Measurements from ENCODE around the gene INTS14.
"Not testable (repeated sequence)": the region's sequence is repeated elsewhere in the genome, so short reads cannot be mapped to it uniquely, and the experiment has no call there.

The INTS14 gene

DNA sequence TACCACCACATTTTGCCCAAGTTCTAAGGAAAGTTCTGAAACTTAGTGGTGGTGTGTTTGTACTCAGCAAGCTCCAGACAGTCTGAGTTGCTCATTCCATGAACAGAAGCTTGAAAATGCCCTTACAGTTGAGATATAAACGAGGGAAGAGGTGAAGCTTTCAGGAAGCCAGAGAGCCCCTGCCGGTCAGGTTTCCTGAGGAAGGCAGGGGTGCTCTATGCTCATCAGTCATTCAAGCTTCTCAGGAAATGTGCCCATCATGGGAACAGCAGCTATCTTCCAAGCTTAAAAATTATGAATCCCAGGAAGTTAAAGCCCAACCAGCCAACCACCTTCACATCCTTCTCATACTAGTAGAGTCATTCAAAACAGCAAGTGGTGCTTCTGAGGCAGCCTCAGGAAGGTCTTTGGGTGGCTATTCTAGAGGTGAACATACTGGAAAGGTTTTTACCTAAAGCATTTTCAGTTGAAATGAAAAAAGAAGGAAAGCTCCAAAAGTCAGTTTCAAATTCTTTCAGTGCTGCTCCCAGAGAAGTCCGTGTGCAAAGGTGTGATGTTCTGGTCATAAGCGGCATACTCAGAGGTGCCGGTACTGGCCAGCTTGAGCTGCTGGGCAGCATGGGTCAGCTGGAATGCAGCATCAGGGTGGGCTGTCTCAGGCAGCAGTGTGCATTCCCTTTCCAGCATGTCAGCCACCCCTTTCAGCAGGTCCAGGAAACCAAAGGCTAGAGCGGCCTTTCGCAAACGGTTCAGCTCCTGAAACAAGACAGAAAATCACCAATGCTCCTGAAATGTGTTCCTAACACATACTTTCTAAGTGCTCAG is 31.8 kb downstream of the INTS14 start:
- DNase-seq (ENCODE audit: low read depth) = no peak

DNA sequence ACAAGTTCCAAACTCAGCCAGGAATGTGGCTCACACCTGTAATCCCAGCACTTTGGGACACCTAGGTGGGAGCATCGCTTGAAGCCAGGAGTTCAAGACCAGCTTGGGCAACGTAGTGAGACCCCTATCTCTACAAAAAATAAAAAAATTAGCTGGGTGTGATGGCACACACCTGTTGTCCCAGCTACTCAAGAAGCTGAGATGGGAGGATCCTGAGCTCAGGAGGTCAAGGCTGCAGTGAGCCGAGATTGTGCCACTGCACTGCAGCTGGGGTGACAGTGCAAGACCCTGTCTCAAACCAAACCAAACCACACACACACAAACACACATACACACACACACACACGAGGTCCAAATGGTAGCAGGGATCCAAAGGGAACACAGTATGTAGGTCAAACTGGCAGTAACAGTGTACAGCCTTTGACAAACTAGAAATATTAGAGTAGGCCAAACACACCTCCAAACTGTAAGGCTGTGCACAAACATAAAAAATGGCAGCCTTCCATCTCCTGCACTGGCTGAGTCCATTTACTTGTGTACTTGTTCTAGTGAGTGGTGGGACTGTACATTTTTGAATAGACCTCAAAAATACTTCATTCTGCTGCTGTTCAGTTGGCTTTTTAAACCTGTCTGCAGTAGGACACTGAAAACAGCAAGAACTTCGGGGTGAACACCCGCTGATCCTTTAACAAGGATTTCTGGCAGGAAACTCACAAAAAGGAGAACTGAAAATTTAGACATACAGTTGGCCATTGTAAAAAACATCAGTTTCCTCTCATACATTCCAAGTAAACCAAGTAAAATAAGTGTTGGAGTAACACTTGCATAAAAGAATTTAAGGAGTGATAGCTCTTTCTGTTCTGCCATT is 33.6 kb downstream of the INTS14 start:
- DNase-seq (ENCODE audit: low read depth) = no peak

DNA sequence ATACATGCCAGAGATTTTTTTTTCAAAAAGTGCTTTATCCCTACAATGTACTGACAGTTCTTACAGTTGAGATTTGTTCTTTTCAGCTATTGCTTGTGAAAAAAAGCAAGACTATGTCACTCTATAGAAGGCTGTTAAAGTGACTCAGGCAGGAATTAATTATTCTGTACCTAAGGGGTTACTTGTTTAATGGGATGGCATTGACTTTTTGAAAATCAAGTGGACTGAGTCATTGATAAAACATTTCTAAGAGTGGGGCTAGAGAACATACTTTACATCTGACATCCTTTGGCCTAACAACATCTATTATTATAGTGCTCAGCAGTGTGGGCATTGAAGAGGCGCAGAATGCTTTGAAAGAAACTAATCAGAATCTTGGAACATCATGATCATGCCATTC is 34.3 kb downstream of the INTS14 start:
- DNase-seq (ENCODE audit: low read depth) = no peak

DNA sequence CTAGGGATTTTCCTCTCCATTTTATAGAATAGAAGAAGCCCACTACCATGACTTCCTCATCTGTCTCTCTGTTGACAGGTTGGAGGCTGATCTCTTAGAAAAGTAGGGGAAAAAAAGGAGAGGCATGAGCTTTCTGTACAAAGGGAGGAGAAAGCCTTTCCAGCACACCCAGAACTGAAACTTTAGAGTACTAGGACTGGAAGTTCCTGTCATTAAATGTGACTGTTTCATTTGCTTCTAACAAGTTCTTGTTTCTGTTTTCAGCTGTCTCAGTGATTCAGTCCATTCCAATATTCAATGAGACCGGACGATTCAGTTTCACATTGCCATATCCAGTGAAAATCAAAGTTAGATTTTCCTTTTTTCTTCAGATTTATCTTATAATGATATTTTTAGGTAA is 39.0 kb downstream of the INTS14 start:
- DNase-seq (ENCODE audit: low read depth) = no peak

DNA sequence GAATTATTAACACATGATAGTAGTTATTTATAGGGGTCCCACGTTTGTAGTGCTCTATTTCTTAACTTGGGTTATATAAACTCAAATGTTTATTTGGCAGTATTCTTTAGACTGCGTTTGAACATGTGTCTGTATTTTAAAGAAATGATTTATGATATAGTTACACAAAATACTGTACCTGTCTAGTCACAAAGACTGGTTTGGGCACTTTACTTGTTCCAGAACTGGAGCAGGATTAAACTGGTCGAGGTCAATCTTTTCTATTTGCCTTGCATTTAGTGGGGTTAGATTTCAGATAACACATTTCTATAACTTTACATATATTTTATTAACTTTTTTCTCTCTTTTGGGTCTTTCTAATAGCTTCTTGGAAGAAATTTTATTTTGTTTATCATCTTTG is 41.2 kb downstream of the INTS14 start:
- no peak for DNase-seq (ENCODE audit: low read depth)

DNA sequence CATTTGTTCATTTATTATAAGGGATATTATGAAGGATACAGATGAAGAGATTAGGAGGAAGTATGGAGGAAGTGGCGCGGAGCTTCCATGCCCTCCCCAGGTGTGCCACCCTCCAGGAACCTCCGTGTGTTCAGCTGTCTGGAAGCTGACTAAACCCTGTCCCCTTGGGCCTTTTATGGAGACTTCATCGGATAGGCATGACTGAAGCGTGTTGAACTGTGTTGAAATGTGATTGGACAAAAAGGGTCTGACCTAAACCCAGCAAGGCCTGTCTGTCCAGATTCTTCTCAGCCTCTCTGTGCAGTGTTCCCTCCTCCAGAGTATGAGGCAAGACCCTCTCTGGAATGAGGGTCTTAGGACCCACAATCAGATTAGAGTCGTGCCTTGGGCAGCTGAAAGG is 49.0 kb downstream of the INTS14 start:
- no peak for DNase-seq (ENCODE audit: low read depth)

DNA sequence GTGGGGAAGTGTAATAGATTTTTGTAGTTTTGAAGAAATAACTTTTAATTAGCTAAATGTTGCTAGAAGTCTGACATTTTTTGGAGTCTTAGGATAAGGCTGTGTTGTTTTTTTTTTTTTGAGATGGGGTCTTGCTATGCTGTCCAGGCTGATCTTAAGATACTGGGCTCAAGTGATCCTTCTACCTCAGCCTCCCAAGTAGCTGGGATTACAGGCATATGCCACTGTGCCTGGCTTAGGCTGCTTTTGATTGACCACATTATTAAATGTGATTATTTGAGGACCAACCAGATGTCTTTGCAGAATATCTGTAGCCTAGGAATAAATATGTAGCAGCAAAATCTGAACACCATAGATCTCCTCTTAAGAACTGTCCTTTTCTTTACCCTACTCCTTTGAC is 51.0 kb downstream of the INTS14 start:
- no peak for DNase-seq (ENCODE audit: low read depth)

DNA sequence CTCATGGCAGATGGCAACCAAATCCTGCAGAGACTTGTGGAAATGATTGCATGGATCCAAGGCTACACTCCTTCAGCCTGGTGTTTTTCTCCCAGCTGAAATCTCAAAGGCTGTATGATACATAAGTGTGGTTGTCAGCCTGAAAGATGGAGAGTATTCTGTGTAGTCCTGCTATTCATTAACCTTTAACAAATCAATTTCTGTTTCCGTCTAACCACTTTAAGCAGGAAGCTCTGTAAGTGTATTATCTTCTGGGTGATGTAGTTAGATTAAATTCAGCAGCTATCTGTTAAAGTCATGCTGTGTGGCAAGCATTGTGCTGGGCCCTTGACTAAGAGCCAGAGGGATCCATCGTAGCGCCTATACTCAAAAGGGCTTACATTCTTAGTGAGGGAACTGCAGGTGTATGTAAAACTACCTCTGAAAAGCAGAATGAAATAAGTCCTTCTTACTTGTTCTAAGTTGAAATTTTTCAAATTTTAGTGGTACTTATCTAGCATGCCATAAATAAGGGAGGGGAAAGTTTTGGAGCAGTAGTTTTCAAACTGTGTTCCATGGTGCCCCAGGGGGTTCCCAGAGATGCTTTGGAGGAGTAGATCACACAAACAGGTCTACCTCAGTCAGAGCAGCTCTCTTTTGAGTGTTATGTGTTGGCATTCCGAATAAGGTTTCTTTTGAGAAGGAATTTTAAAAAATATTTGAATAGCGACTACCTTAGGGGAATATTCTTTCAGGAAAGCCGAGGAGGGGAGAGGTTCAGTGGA is 51.8 kb downstream of the INTS14 start:
- DNase-seq (ENCODE audit: low read depth) = no peak

DNA sequence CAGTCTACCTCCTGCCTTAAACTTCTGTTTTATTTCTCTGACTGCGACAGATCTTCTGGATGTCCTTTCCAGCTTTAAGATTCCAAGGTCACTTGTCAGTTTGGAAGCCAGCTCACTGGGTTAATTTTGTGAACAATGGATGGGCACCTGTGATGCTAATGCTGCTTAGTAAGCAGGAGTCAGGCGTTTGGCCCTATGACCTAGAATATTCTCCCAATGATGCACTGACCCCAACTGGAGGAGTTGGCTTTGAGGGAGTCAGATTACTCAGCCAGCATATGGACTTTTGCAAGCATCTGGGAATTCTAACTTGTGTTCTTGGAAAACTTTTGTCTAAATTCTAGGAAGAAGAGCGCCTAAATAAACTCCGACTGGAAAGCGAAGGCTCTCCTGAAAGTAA is 52.6 kb downstream of the INTS14 start:
- no peak for DNase-seq (ENCODE audit: low read depth)

DNA sequence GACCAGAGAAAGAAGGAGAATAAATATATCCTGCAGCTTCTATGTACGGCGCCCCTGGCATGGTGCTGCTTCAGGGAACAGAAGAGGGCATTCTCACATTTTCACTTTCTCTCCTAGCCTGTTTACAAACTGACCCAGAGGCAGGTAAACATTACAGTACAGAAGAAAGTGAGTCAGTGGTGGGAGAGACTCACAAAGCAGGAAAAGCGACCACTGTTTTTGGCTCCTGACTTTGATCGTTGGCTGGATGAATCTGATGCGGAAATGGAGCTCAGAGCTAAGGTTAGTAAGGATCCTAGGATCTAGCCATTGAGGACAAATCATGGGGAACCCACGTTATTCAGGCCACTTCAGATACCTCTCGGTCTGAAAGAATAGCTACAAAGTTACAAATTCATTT is 54.3 kb downstream of the INTS14 start:
- DNase-seq (ENCODE audit: low read depth) = no peak

DNA sequence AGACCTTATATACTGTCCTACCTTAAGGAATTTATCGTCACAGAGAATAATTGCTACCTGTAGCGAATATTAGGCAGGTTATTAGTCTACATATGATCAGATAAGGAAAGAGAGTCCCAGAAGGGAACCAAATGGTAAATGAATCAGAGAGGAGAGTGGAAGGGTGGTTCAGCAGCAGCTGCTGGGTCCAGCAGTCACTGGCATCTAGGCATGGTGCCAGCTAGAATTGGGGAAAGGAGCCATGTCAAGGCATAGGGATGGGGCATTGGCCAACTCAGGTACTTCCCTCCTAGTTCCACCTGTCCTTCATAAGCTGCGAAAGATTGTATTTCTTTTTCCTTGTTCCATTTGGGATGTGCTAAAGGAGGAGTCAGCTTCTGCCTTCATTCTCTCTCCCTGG is 57.2 kb downstream of the INTS14 start:
- DNase-seq (ENCODE audit: low read depth) = no peak

DNA sequence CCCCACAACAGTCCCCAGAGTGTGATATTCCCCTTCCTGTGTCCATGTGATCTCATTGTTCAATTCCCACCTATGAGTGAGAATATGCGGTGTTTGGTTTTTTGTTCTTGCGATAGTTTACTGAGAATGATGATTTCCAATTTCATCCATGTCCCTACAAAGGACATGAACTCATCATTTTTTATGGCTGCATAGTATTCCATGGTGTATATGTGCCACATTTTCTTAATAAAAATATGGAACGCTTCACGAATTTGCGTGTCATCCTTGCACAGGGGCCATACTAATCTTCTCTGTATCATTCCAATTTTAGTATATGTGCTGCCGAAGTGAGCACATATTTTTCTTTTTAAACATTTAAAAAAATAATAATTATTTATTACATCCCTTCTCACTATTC is 58.1 kb downstream of the INTS14 start:
- DNase-seq (ENCODE audit: low read depth) = not testable (repeated sequence)

DNA sequence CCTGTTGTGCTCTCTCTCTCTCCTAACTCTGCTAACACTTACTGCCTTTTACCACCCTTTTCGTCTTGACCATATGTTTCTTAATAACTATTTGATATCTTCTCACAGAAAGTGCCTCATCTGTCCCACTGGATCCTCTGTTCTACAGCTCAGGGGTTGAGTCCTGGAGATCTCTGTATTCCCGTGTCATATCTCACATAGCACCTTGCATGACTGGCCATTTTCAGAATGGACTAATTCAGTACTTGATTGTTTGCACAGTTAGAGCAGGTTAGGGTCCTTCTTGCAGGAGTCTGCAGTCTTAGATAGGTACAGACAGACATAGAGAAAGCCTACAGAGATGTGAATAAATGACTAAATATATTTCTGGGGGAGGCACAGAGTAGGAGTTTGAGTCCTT is 59.7 kb downstream of the INTS14 start:
- DNase-seq (ENCODE audit: low read depth) = no peak

DNA sequence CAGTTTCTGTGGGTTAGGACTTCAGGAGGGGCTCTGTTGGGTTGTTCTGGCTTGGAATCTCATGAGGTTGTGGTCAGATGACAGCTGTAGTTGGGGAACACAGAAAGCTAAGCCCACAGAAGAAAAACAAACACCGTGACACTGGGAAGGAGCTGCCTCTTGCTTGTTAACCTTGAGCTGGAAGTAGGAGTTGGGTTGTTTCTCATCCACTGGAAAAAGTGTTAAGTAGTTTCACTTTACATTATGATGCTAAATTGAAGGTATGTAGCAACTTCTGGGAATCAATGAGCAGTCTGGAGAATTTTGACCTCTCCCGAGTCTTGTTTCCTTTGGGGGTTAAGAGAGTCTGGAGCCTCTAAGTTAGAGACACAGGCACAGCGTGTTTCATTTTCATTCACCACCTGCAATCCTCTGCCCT is 60.2 kb downstream of the INTS14 start:
- DNase-seq (ENCODE audit: low read depth) = no peak

DNA sequence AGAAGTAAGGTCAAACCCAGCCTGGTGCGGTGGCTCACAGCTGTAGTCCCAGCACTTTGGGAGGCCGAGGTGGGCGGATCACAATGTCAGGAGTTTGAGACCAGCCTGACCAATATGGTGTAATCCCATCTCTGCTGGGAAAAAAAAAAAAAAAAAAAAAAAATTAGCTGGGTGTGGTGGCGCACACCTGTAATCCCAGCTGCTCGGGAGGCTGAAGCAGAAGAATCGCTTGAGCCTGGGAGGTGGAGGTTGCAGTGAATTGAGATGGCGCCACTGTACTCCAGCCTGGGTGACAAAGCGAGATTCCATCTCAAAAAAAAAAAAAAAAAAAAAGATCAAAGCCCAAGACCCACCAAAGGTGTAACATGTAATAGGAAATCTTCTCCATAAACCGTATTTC is 61.6 kb downstream of the INTS14 start:
- DNase-seq (ENCODE audit: low read depth) = not testable (repeated sequence)

DNA sequence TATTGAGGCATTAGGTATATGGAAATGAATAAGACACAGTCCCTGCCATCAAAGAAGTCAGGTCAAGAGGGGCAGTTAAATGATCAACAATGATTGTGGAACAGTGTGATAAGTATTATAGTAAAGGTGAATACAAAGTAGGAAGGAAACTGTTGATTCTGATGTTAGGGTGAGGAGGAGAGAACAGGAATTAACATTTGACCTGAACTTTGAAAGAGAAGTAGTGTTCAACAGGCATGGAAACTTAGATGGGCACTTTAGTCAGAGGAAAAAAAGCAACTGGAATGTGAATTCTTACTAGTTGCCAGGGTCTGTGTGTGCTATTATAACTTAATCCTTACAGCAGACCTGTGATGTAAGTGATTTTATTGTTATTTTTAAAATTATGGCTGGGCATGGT is 63.1 kb downstream of the INTS14 start:
- DNase-seq (ENCODE audit: low read depth) = no peak

DNA sequence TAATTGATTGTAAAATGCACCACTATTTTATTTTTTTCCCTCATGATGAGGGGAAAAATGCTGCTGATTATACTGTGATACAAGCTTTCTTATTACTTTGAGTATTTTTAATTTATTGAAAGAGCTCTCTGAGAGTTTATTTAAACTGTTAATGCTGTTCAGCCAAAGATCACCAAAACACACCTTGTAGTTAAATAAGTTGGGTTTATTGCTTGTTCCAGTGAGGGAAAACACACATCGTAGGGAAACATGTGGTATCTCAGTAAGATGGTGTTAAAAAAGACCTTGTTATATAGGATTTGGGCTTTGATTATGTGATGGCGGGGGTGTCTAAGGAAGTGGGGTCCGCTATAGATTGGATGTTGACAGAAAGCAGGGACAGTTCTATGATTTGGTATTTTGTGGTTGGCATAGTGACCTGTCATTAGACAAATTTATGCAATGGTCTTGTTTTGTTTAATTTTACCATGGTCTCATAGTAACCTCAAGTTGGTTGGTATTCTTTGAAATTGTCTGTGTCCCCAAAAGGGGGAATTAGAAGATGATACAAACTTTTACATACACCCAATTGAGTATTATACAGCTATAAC is 69.6 kb downstream of the INTS14 start:
- DNase-seq (ENCODE audit: low read depth) = no peak

DNA sequence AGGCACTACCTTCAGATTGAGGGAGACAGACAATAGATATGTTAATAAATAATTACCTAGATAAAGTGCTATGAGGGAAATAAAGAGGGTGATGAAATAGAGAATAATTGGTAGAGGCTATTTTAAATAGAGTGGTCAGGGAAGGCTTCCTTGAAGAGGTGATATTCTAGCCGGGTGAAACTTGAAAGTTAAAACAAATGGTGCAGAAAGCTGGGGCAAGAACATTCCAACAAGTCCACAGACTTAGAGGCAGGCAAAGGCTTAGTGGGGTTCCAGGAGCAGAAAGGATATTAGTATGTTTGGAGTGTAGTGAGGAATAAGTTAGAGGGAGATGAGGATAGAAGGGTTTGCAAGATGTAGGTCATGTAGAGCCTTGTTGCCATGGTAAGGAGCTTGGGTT is 70.6 kb downstream of the INTS14 start:
- DNase-seq (ENCODE audit: low read depth) = no peak

DNA sequence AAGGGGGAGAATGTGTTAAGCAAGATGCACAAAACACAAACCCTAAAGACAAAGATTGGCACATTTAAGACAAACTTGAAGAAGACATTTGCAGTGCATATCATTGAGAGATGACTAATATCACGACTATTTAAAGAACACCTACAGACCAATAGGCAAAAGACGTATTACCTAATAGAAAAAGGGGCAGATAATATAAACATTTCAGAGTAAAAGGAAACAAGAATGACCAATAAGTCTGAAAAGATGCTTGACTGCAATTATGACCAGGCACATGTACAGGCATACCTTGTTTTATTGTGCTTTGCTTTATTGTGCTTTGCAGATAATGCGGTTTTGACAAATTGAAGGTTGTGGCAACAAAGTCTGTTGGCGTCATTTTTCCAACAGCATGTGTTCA is 75.7 kb downstream of the INTS14 start:
- no peak for DNase-seq (ENCODE audit: low read depth)

DNA sequence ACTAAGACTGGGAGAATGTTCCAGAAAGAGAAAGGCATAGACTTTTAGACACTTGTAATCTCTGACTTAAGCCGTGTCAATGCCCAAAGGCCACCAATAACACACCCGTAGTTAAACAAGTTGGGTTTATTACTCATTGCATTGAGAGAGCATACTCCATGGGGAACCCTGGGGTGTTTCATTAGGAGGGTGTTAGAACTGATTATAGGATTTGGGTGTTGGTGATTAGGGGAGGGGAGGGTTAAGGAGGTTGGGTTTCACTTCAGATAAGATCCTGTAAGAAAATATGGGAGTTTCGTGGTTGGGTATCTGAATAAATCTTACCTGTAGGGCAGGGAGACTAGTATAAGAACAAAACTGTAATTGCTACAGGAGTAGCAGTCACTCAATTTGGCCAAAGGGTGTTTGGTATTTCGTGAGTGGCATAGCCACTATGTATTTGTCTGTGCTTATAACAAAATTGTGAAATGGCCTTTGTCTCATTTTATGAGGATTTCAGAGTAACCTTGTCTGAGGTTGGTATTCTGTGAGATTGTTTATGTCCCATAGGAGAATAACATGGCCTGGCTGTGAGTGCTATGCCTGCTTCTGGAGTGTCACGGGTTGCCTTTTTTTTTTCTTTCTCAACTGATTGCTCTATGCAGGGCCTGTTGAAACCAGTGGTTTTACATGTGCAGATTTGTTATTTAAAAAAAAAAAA is 77.7 kb downstream of the INTS14 start:
- DNase-seq (ENCODE audit: low read depth) = no peak

DNA sequence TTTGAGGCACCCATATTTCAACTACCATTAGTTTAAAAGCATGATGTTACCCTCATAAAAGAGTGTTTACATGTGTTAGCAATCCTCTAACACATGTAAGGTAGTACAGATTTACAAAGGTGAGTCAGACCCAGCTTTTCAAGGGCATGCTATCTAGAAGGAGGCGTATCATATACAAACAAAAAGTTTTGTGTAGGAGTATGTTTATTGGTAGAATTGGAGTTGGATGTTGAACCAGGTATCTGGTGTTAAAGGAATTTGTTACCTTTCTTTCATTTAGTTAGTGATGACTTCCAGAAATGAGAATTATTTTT is 78.2 kb downstream of the INTS14 start:
- DNase-seq (ENCODE audit: low read depth) = no peak

All from stimulated activated CD8-positive, alpha-beta memory T cell treated with anti-CD3 and anti-CD28 coated beads, Interleukin-12 subunit alpha, Interleukin-12 subunit beta, amount 100 ng/mL, for 4 hours (primary cell).